ENCODE results near the gene METTL18. TPM values are rescaled to one million over a fixed set of nuclear protein-coding genes. Genes with fewer than 3 reads are reported as not detected.
A peak's percentile ranks its signal among the peaks of the same experiment; 100 is the strongest.

Gene METTL18
- total RNA-seq, 1 experiment from 2014 or later, result 7.3 TPM

GRCh38 chr1:169784102-169784501 lies 10.6 kb downstream of the METTL18 start:
- no peak for ATAC-seq
- DNase-seq, result peak; percentile 35
- no peak overlapping the region for H2AFZ ChIP-seq (ENCODE audit: low read length)
- H3K4me3 ChIP-seq (ENCODE audit: low read length), result no peak overlapping the region
- no peak overlapping the region for H3K9ac ChIP-seq (ENCODE audit: low read length)
- H3K4me1 ChIP-seq (ENCODE audit: insufficient read depth, low read length), result peaks cover 50% of the 10 kb centered on the region
- no peaks in the 10 kb centered on the region for H3K9me2 ChIP-seq (replicated peaks; ENCODE audit: low read length)
- no peaks in the 10 kb centered on the region for H3K27me3 ChIP-seq (ENCODE audit: low read length)
- ChIA-PET CTCF (no interaction called here), POLR2A (ENCODE audit: unreplicated experiment) (no interaction called here)
- no TSS peak for BruUV-seq (replicated peaks)
- no peaks in the 10 kb centered on the region for H3K79me2 ChIP-seq (ENCODE audit: low read length)
- no peak overlapping the region for H3K27ac ChIP-seq (ENCODE audit: low read length)
- peaks cover 10% of the 10 kb centered on the region for H3F3A ChIP-seq (ENCODE audit: low read length, unreplicated experiment)
- no peaks in the 10 kb centered on the region for H3K36me3 ChIP-seq (ENCODE audit: low read depth, low read length)
- intact Hi-C loops (cut with micrococcal nuclease), result no loop called here
- H3K9me3 ChIP-seq (ENCODE audit: low read length), result no peaks in the 10 kb centered on the region
- no peak for TF ChIP-seq EZH2 (IDR thresholded peaks at IDR 0.05; ENCODE audit: low read length, unreplicated experiment)
- no peaks in the 10 kb centered on the region for H4K20me1 ChIP-seq (ENCODE audit: low read length)
- no peak overlapping the region for H3K4me2 ChIP-seq (ENCODE audit: low read length)

GRCh38 chr1:169782596-169782995 lies 12.1 kb downstream of the METTL18 start:
- Histone ChIP-seq H3K4me2 (ENCODE audit: low read length) (no peak overlapping the region), H3K27ac (ENCODE audit: low read length) (peak overlapping the region; percentile 97), H3F3A (ENCODE audit: low read length, unreplicated experiment) (peaks cover 10% of the 10 kb centered on the region), H2AFZ (ENCODE audit: low read length) (no peak overlapping the region), H3K36me3 (ENCODE audit: low read depth, low read length) (no peaks in the 10 kb centered on the region), H3K27me3 (ENCODE audit: low read length) (no peaks in the 10 kb centered on the region), H3K9me3 (ENCODE audit: low read length) (no peaks in the 10 kb centered on the region), H4K20me1 (ENCODE audit: low read length) (no peaks in the 10 kb centered on the region), H3K9ac (ENCODE audit: low read length) (no peak overlapping the region), H3K79me2 (ENCODE audit: low read length) (no peaks in the 10 kb centered on the region), H3K4me3 (ENCODE audit: low read length) (no peak overlapping the region), H3K4me1 (ENCODE audit: insufficient read depth, low read length) (peaks cover 53% of the 10 kb centered on the region), H3K9me2 (replicated peaks; ENCODE audit: low read length) (no peaks in the 10 kb centered on the region)
- no peak for TF ChIP-seq CTCF (conservative IDR thresholded peaks at IDR 0.05; ENCODE audit: low read depth, low read length)
- TF ChIP-seq EZH2phosphoT487 (IDR thresholded peaks at IDR 0.05; ENCODE audit: borderline replicate concordance, low read length), result no peak
- no peak for TF ChIP-seq EZH2 (IDR thresholded peaks at IDR 0.05; ENCODE audit: low read length, unreplicated experiment)
- POLR2A ChIA-PET (ENCODE audit: unreplicated experiment), result no interaction called here
- CTCF ChIA-PET, result no interaction called here
- ATAC-seq (no peak), DNase-seq (no peak)
- BruUV-seq (replicated peaks), result no TSS peak
- intact Hi-C loops (cut with micrococcal nuclease), result no loop called here

- peak overlapping the region; percentile 67 for H2AFZ ChIP-seq (ENCODE audit: low read length)
- H3K4me2 ChIP-seq (ENCODE audit: low read length), result peak overlapping the region; percentile 50
- ChIA-PET POLR2A (ENCODE audit: unreplicated experiment) (no interaction called here), CTCF (no interaction called here)
- no peaks in the 10 kb centered on the region for H3K9me2 ChIP-seq (replicated peaks; ENCODE audit: low read length)
- H3K4me1 ChIP-seq (ENCODE audit: insufficient read depth, low read length), result peaks cover 53% of the 10 kb centered on the region
- H3F3A ChIP-seq (ENCODE audit: low read length, unreplicated experiment), result peaks cover 10% of the 10 kb centered on the region
- no peaks in the 10 kb centered on the region for H3K79me2 ChIP-seq (ENCODE audit: low read length)
- intact Hi-C loops (cut with micrococcal nuclease), result no loop called here
- peak; percentile 78 for DNase-seq
- peak overlapping the region; percentile 72 for H3K9ac ChIP-seq (ENCODE audit: low read length)
- BruUV-seq (replicated peaks), result no TSS peak
- no peak for ATAC-seq
- H3K9me3 ChIP-seq (ENCODE audit: low read length), result no peaks in the 10 kb centered on the region
- peak overlapping the region; percentile 97 for H3K27ac ChIP-seq (ENCODE audit: low read length)
- H4K20me1 ChIP-seq (ENCODE audit: low read length), result no peaks in the 10 kb centered on the region
- H3K4me3 ChIP-seq (ENCODE audit: low read length), result no peak overlapping the region
- H3K36me3 ChIP-seq (ENCODE audit: low read depth, low read length), result no peaks in the 10 kb centered on the region
- no peaks in the 10 kb centered on the region for H3K27me3 ChIP-seq (ENCODE audit: low read length)
- TF ChIP-seq EZH2phosphoT487 (IDR thresholded peaks at IDR 0.05; ENCODE audit: borderline replicate concordance, low read length), result no peak
- TF ChIP-seq EZH2 (IDR thresholded peaks at IDR 0.05; ENCODE audit: low read length, unreplicated experiment), result no peak
- no peak for TF ChIP-seq CTCF (conservative IDR thresholded peaks at IDR 0.05; ENCODE audit: low read depth, low read length)
Observed at GRCh38 chr1:169779970-169780369, 14.7 kb downstream of the METTL18 start.
